ENCODE results near the gene SPRR2F. TPM values are rescaled to one million over a fixed set of nuclear protein-coding genes. Genes with fewer than 3 reads are reported as not detected.

Gene SPRR2F
- polyA plus RNA-seq, 2 of the 4 experiments (the other 2 are of a cell fraction), result not detected

- ATAC-seq (no peak), DNase-seq (ENCODE audit: low read depth in 1 of 2, low spot score in 1 of 2) (no peak), FAIRE-seq (no peak)
- no peaks in the 10 kb centered on the region for H3K9me3 ChIP-seq
- TF ChIP-seq MAX (IDR thresholded peaks at IDR 0.05) (no peak), POLR2A (IDR thresholded peaks at IDR 0.05; ENCODE audit: low read length) (no peak), HOXA7 (CRISPR knock-in tag; IDR thresholded peaks at IDR 0.05) (no peak), MAFK (IDR thresholded peaks at IDR 0.05; ENCODE audit: partially characterized antibody) (no peak), PHF8 (IDR thresholded peaks at IDR 0.05; ENCODE audit: borderline replicate concordance, low read depth) (no peak), MAZ (IDR thresholded peaks at IDR 0.05; ENCODE audit: borderline replicate concordance, low read depth, low read length) (no peak)
- H3K4me1 ChIP-seq, result no peaks in the 10 kb centered on the region
- ChIA-PET CTCF (interaction anchor here (1.0 kb wide), 1 partner anchor 196 kb away, joined by 3 read pairs; no protein-coding TSS in a partner anchor), POLR2A (no interaction called here)
- 13% methylated on average over 3 of the region's 3 CpGs for WGBS (ENCODE audit: missing lambda C conversion rate)
- H3K4me2 ChIP-seq, result no peak overlapping the region
- H3K4me3 ChIP-seq, result no peak overlapping the region
- no peak overlapping the region for H3K27ac ChIP-seq
Measured at GRCh38 chr1:153141377-153141776, 28.1 kb upstream of the SPRR2F start.

- WGBS (ENCODE audit: missing lambda C conversion rate), result 55% methylated on average over 3 of the region's 3 CpGs
- TF ChIP-seq GATA3 (IDR thresholded peaks at IDR 0.05; ENCODE audit: borderline replicate concordance), result no peak
- no peak for TF ChIP-seq POLR2A (IDR thresholded peaks at IDR 0.05; ENCODE audit: low read length)
- no peak for TF ChIP-seq SREBF2 (IDR thresholded peaks at IDR 0.05)
- no peak for TF ChIP-seq ATOH8 (CRISPR knock-in tag; IDR thresholded peaks at IDR 0.05; ENCODE audit: low read depth)
- TF ChIP-seq CTCF (IDR thresholded peaks at IDR 0.05), result no peak
- no peak for TF ChIP-seq ESRRA (IDR thresholded peaks at IDR 0.05; ENCODE audit: borderline replicate concordance, low read length)
- TF ChIP-seq SMC3 (IDR thresholded peaks at IDR 0.05), result no peak
- no peak for TF ChIP-seq CHD2 (IDR thresholded peaks at IDR 0.05; ENCODE audit: low read length, partially characterized antibody)
- TF ChIP-seq MYC (IDR thresholded peaks at IDR 0.05; ENCODE audit: borderline replicate concordance, low read length), result no peak
- no peaks in the 10 kb centered on the region for H3K4me1 ChIP-seq
- no peak overlapping the region for H3K27ac ChIP-seq
- DNase-seq (ENCODE audit: low read depth in 1 of 2, low spot score in 1 of 2) (no peak), ATAC-seq (no peak), FAIRE-seq (no peak)
- ChIA-PET POLR2A (no interaction called here), CTCF (interaction anchor here (1.0 to 1.1 kb wide), 2 partner anchors 15 to 195 kb away, joined by 3 to 4 read pairs; no protein-coding TSS in a partner anchor)
- H3K4me2 ChIP-seq, result no peak overlapping the region
- no peak overlapping the region for H3K4me3 ChIP-seq
- H3K9me3 ChIP-seq, result no peaks in the 10 kb centered on the region
Measured at GRCh38 chr1:153140484-153140883, 27.2 kb upstream of the SPRR2F start.

GRCh38 chr1:153133743-153134142 is 20.4 kb upstream of the SPRR2F start:
- Histone ChIP-seq H3K4me2 (no peak overlapping the region), H3K27ac (no peak overlapping the region), H3K4me1 (no peaks in the 10 kb centered on the region), H3K4me3 (no peak overlapping the region), H3K9me3 (no peaks in the 10 kb centered on the region)
- ATAC-seq (no peak), FAIRE-seq (no peak), DNase-seq (ENCODE audit: low read depth in 1 of 2, low spot score in 1 of 2) (no peak)
- ChIA-PET CTCF (no interaction called here), POLR2A (no interaction called here)
- 0% methylated on average over 2 of the region's 2 CpGs for WGBS (ENCODE audit: missing lambda C conversion rate)
- TF ChIP-seq HOXB13 (CRISPR knock-in tag; IDR thresholded peaks at IDR 0.05; ENCODE audit: low read depth), result no peak

- Histone ChIP-seq H3K4me1 (no peaks in the 10 kb centered on the region), H3K4me2 (no peak overlapping the region), H3K4me3 (no peak overlapping the region), H3K27ac (no peak overlapping the region), H3K9me3 (no peaks in the 10 kb centered on the region)
- ChIA-PET CTCF (no interaction called here), POLR2A (no interaction called here)
- no peak for DNase-seq (ENCODE audit: low read depth in 1 of 2, low spot score in 1 of 2)
- WGBS (ENCODE audit: missing lambda C conversion rate), result 9% methylated on average over 1 of the region's 1 CpG
- no peak for ATAC-seq
- FAIRE-seq, result no peak
- no peak for TF ChIP-seq MAZ (IDR thresholded peaks at IDR 0.05; ENCODE audit: borderline replicate concordance, low read depth, low read length)
- no peak for TF ChIP-seq ESRRA (IDR thresholded peaks at IDR 0.05; ENCODE audit: borderline replicate concordance, low read length)
- TF ChIP-seq CBX2 (IDR thresholded peaks at IDR 0.05; ENCODE audit: borderline replicate concordance, low read depth), result no peak
- TF ChIP-seq KDM1A (IDR thresholded peaks at IDR 0.05; ENCODE audit: low read depth), result no peak
- TF ChIP-seq HMGXB4 (CRISPR knock-in tag; IDR thresholded peaks at IDR 0.05; ENCODE audit: borderline replicate concordance), result no peak
- TF ChIP-seq MYC (IDR thresholded peaks at IDR 0.05; ENCODE audit: borderline replicate concordance, low read length), result no peak
- TF ChIP-seq JUNB (IDR thresholded peaks at IDR 0.05), result no peak
- TF ChIP-seq ZFP36 (IDR thresholded peaks at IDR 0.05; ENCODE audit: borderline replicate concordance, partially characterized antibody), result no peak
- no peak for TF ChIP-seq HES2 (IDR thresholded peaks at IDR 0.05)
- TF ChIP-seq FOXS1 (CRISPR knock-in tag; IDR thresholded peaks at IDR 0.05), result no peak
- no peak for TF ChIP-seq POLR2A (IDR thresholded peaks at IDR 0.05; ENCODE audit: low read length)
- no peak for TF ChIP-seq CTCF (IDR thresholded peaks at IDR 0.05)
- no peak for TF ChIP-seq E2F6 (IDR thresholded peaks at IDR 0.05; ENCODE audit: borderline replicate concordance, low read depth)
Measured at GRCh38 chr1:153133267-153133666, 20.0 kb upstream of the SPRR2F start.

Measured in A549 (cell line).